PFSK-1 (cell line): ENCODE results near the gene IL17F.
A peak's percentile ranks its signal among the peaks of the same experiment; 100 is the strongest.

Experiments
- POLR2AphosphoS5 ChIP-seq: IDR thresholded peaks from 2 replicates; pipeline ENCODE4 v1.6.1; 2012; ENCODE audit warnings: low read depth, mild to moderate bottlenecking, control low read depth, low read length, moderate library complexity
- REST ChIP-seq, 2 experiments: IDR thresholded peaks; 2 replicates each; pipeline versions ENCODE4 v1.6.1 to v1.8.0; 2011 to 2012; ENCODE audit warnings: low read depth in 2 of 2, low read length in 2 of 2, control low read depth in 1 of 2, inconsistent platforms in 1 of 2, mild to moderate bottlenecking in 1 of 2, moderate library complexity in 1 of 2; ENCODE audit not compliant: insufficient read depth in 1 of 2
- TAF1 ChIP-seq: IDR thresholded peaks from 2 replicates; pipeline ENCODE4 v1.6.1; 2012; ENCODE audit warnings: low read length, control low read depth, borderline replicate concordance; ENCODE audit not compliant: insufficient read depth

GRCh38 chr6:52243282-52243893 lies 912 bp downstream of the IL17F start:
- TF ChIP-seq REST (IDR thresholded peaks at IDR 0.05; ENCODE audit: insufficient read depth in 1 of 2, low read depth in 2 of 2, low read length in 2 of 2) (peak; percentile 40 to 82; a peak in 2 of 4 replicates), TAF1 (no peak), POLR2AphosphoS5 (no peak)
